Hematopoietic multipotent progenitor cell treated with erythropoietin and hydrocortisone succinate and interleukin-3 and kit ligand, for 6 days (in vitro differentiated cells): ENCODE measurements around the gene TAF4.

Experiments
- DNase-seq: peaks from one replicate; pipeline ENCODE4 v3.0.0-alpha.2; 2015

TAF4 gene

DNA sequence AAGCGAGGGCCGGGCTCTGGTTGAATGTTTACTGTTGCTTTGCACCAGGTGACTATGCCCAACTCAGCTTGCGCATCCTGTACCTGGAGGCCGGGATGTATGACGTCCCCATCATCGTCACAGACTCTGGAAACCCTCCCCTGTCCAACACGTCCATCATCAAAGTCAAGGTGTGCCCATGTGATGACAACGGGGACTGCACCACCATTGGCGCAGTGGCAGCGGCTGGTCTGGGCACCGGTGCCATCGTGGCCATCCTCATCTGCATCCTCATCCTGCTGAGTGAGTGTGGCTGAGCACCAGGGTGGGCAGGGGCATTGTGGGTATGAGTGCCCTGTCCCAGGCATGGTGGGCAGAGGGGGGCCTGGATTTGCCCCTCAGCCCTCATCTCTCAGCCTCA is 136.1 kb downstream of the TAF4 start:
- DNase-seq: no peak

GRCh38 chr20:61927826-61928541 is 137.7 kb downstream of the TAF4 start:
- DNase-seq: no peak

DNA sequence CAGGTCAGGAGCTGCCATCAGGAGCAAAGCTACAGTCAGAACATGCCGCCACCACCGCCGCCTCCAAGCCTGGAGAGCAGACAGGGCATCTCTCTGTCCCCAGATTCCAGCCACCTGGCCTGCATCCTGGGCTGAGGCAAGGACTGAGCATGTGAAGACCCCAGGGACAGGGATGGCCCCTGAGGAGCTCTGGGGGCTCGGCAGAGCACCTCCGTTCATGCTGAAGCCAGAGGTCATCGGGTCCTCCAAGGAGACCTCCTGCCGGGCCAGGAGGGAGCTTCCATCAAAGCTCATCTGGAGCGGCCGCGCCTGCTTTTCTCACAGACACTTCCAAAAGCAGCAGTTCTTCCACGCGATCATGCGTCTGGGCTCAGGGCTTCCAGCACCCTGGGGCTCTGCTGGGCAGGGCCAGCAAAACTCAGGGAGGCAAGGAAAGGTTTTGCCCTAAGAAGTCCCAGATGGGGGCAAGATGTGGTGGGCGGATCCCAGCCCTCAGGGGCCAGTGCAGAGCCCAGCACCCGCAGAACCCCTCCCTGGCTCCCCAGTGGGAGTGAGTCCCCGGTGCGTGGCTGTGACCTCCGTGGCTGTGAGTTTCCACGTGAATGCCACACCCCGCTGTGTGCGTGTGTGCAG is 138.4 kb downstream of the TAF4 start:
- no peak for DNase-seq

GRCh38 chr20:61926796-61927192 is 138.9 kb downstream of the TAF4 start:
- DNase-seq: no peak

DNA sequence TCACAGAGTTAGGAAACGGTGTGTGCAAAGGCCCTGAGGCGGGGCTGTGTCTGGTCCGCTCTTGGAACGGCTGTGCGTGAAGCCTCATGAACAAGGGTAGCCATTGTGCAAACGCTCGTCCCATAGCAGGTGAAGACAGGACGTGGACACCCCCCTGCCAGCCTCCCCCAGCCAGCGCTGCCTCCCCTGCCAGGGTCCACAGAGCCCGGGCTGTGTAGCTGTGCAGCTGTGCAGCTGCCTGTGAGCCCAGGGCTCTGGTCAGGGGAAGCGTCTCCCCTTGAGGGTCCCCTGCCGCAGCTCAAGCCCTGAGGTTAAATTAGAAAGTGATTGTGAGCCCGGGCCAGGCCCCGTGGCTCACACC is 139.4 kb downstream of the TAF4 start:
- no peak for DNase-seq

GRCh38 chr20:61925555-61926252 is 140.0 kb downstream of the TAF4 start:
- no peak for DNase-seq

- DNase-seq: no peak
Measured at GRCh38 chr20:61924858-61925554, 140.7 kb downstream of the TAF4 start.
